Mammary epithelial cell (primary cell): Measurements from ENCODE around the gene ENDOD1.

ENCODE experiments used
- EZH2 ChIP-seq: IDR thresholded peaks from 2 replicates; pipeline ENCODE4 v1.6.1; 2012; ENCODE audit warnings: low read length, inconsistent platforms, borderline replicate concordance
- TF ChIP-seq, protein P1 (sequence below), 2 donors: IDR thresholded peaks in 1 of 2; conservative IDR thresholded peaks in 1 of 2; 2 replicates each; pipeline ENCODE4 v1.5.1; 2011 to 2012; ENCODE audit warnings: inconsistent platforms in 2 of 2, low read length in 2 of 2, mild to moderate bottlenecking in 2 of 2, control low read depth in 1 of 2, low read depth in 1 of 2; ENCODE audit not compliant: insufficient read depth in 1 of 2; ENCODE audit errors: extremely low read depth in 1 of 2

DNA sequence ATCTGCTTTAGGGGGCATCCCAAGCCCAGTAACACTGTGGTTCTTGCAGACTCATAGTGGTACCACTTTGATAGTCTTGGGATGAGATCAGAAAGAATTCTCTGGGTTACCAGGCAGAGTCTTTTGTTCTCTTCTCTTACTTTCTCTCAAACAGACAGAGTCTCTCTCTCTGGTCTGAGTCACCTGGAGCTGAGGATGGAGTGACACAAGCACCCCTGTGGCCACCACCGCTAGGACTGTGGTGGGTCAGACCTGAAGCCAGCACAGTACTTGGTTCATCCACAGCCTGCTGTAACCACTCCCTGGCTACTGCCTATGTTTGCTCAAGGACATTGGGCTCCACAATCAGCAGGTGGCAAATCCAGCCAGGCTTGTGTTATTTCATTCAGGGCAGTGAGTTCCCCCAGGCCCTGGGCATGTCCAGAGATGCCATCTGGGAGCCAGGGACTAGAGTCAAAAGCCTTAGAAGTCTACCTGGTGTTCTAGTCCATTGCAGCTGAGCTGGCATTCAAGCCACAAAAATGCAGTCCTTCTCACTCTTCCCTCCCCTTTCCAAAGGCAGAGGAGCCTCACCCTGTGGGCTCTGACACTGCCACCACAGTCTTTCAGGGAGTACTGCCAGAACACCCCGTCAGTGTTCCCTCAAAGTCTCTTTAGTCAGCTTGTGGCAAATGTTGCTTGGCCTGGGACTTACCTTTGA, 29.9 kb downstream of the ENDOD1 start:
- TF ChIP-seq, protein P1, sequence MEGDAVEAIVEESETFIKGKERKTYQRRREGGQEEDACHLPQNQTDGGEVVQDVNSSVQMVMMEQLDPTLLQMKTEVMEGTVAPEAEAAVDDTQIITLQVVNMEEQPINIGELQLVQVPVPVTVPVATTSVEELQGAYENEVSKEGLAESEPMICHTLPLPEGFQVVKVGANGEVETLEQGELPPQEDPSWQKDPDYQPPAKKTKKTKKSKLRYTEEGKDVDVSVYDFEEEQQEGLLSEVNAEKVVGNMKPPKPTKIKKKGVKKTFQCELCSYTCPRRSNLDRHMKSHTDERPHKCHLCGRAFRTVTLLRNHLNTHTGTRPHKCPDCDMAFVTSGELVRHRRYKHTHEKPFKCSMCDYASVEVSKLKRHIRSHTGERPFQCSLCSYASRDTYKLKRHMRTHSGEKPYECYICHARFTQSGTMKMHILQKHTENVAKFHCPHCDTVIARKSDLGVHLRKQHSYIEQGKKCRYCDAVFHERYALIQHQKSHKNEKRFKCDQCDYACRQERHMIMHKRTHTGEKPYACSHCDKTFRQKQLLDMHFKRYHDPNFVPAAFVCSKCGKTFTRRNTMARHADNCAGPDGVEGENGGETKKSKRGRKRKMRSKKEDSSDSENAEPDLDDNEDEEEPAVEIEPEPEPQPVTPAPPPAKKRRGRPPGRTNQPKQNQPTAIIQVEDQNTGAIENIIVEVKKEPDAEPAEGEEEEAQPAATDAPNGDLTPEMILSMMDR (conservative IDR thresholded peaks at IDR 0.05 in 1 of 2, IDR thresholded peaks at IDR 0.05 in 1 of 2; ENCODE audit: extremely low read depth in 1 of 2, insufficient read depth in 1 of 2, low read depth in 1 of 2, low read length in 2 of 2), result peak in 1 of 2 donors; percentile 21
- TF ChIP-seq EZH2, result no peak
